HepG2 (cell line): ENCODE results near the gene SEC14L5. TPM values are rescaled to one million over a fixed set of nuclear protein-coding genes. Genes with fewer than 3 reads are reported as not detected.
A peak's percentile ranks its signal among the peaks of the same experiment; 100 is the strongest.

Source experiments
- ARID4A ChIP-seq: sonication (generic); formaldehyde crosslinking; IDR thresholded peaks from 2 replicates; pipeline ENCODE4 v1.5.0; 2020; ENCODE audit warnings: mild to moderate bottlenecking, missing genetic modification reagents, borderline replicate concordance
- GATA4 ChIP-seq: sonication (generic); IDR thresholded peaks from 2 replicates; pipeline ENCODE4 v1.6.1; 2016; ENCODE audit warnings: antibody characterized with exemption, low read depth, borderline replicate concordance
- ISX ChIP-seq: sonication (generic); formaldehyde crosslinking; conservative IDR thresholded peaks from 2 replicates; pipeline ENCODE4 v1.5.0; 2020; ENCODE audit warnings: missing genetic modification reagents
- KDM5B ChIP-seq: sonication (generic); formaldehyde crosslinking; IDR thresholded peaks from 2 replicates; pipeline ENCODE4 v1.4.0; 2020; ENCODE audit warnings: missing genetic modification reagents, mild to moderate bottlenecking, borderline replicate concordance
- PAXIP1 ChIP-seq: sonication (generic); formaldehyde crosslinking; conservative IDR thresholded peaks from 2 replicates; pipeline ENCODE4 v1.4.0; 2020; ENCODE audit warnings: mild to moderate bottlenecking, missing genetic modification reagents, moderate library complexity
- TCF7 ChIP-seq: sonication (generic); IDR thresholded peaks from 2 replicates; pipeline ENCODE4 v1.6.1; 2016; ENCODE audit warnings: antibody characterized with exemption, low read depth
- USF2 ChIP-seq, 2 experiments: sonication (generic) in 1 of 2; formaldehyde crosslinking in 1 of 2; IDR thresholded peaks; 2 replicates each; pipeline versions ENCODE4 v1.5.1 to v1.6.1; 2011 to 2020; ENCODE audit warnings: borderline replicate concordance in 1 of 2, low read depth in 1 of 2, low read length in 1 of 2, mild to moderate bottlenecking in 1 of 2, missing genetic modification reagents in 1 of 2, moderate library complexity in 1 of 2
- ZBTB7A ChIP-seq: sonication (generic); formaldehyde crosslinking; IDR thresholded peaks from 2 replicates; pipeline ENCODE4 v1.8.0; 2022; ENCODE audit warnings: mild to moderate bottlenecking, missing genetic modification reagents
- ZNF281 ChIP-seq: sonication (generic); formaldehyde crosslinking; IDR thresholded peaks from 2 replicates; pipeline ENCODE4 v1.4.0; 2020; ENCODE audit warnings: missing genetic modification reagents, borderline replicate concordance
- ZNF598 ChIP-seq: sonication (generic); formaldehyde crosslinking; IDR thresholded peaks from 2 replicates; pipeline ENCODE4 v1.5.1; 2020; ENCODE audit warnings: mild to moderate bottlenecking, missing genetic modification reagents, borderline replicate concordance
- ZNF605 ChIP-seq: sonication (generic); formaldehyde crosslinking; IDR thresholded peaks from 2 replicates; pipeline ENCODE4 v1.8.0; 2022; ENCODE audit warnings: mild to moderate bottlenecking, missing genetic modification reagents
- ZNF878 ChIP-seq: sonication (generic); formaldehyde crosslinking; IDR thresholded peaks from 2 replicates; pipeline ENCODE4 v1.8.1; 2023; ENCODE audit warnings: mild to moderate bottlenecking, missing genetic modification reagents, moderate library complexity
- polyA plus RNA-seq, 8 experiments: library from polyadenylated mRNA; depleted of rRNA in 3 of 8; stranded (reverse) in 7 of 8; unstranded in 1 of 8; fragments of >200 nt; fragmentation: Illumina TruSeq in 4 of 8; extraction: Trizol in 4 of 8; gene quantifications; 2 replicates each; pipeline versions ENCODE4 v1.2.1 to v1.2.3, GENCODE V29; 2011 to 2016; ENCODE audit warnings: low read depth in 4 of 8, missing spikeins in 1 of 8, mixed read lengths in 1 of 8; ENCODE audit not compliant: insufficient read depth in 1 of 8
- total RNA-seq, 5 experiments: library from RNA; depleted of rRNA; stranded (reverse); fragments of >200 nt; fragmentation: Illumina TruSeq; extraction: Trizol; gene quantifications; 2 replicates each; pipeline ENCODE4 v1.2.3, GENCODE V29; 2016; ENCODE audit warnings: low read depth in 1 of 5

The SEC14L5 gene
- total and polyA plus RNA-seq, 2 of the 13 experiments (the other 11 are each of a cell fraction or from before 2014, with no cell fraction given), result 0.40 to 0.42 TPM

- TF ChIP-seq ZNF281 (CRISPR knock-in tag), result peak; percentile 17; the same call in 1 of the 2 replicates
- TF ChIP-seq ISX (CRISPR knock-in tag), result no peak
- TF ChIP-seq ZNF598, result peak; percentile 77
- peak; percentile 33; the same call in 1 of the 2 replicates for TF ChIP-seq KDM5B (CRISPR knock-in tag)
- peak; percentile 80 for TF ChIP-seq PAXIP1 (CRISPR knock-in tag)
- TF ChIP-seq ARID4A (CRISPR knock-in tag), result peak; percentile 81; the same call in 1 of the 2 replicates
- peak; percentile 84 for TF ChIP-seq ZNF605 (CRISPR knock-in tag)
- no peak for TF ChIP-seq USF2 (IDR thresholded peaks at IDR 0.05; ENCODE audit: low read depth, low read length)
- peak; percentile 51; the same call in 1 of the 2 replicates for TF ChIP-seq USF2 (CRISPR knock-in tag; IDR thresholded peaks at IDR 0.05; ENCODE audit: borderline replicate concordance)
- TF ChIP-seq ZBTB7A (CRISPR knock-in tag), result peak; percentile 38; the same call in 1 of the 2 replicates
- TF ChIP-seq ZNF878, result peak; percentile 59; the same call in 1 of the 2 replicates
- TF ChIP-seq TCF7, result no peak
- TF ChIP-seq GATA4, result peak; percentile 82; the same call in 1 of the 2 replicates
Observed at GRCh38 chr16:4957720-4958509, at the start of gene SEC14L5 (continued).
